C4-2B (cell line): ENCODE results near the gene HOXD3.

Experiments
- H3K27ac ChIP-seq: fragments of 450-650 bp; 2 replicates; pipeline ENCODE4 v1.5.1; 2017
- CTCF ChIP-seq: fragments of 450-650 bp; conservative IDR thresholded peaks from 2 replicates; pipeline ENCODE4 v1.5.1; 2017; ENCODE audit warnings: mild to moderate bottlenecking
- ZFX ChIP-seq: fragments of 450-650 bp; IDR thresholded peaks from 2 replicates; pipeline ENCODE4 v1.6.1; 2017

HOXD3 gene

GRCh38 chr2:176128172-176128981, 28.7 kb upstream of the HOXD3 start:
- TF ChIP-seq ZFX: no peak
- TF ChIP-seq CTCF: no peak
- H3K27ac ChIP-seq: no peak overlapping the region

- H3K27ac ChIP-seq: no peak within 1 kb of the TSS
Measured at GRCh38 chr2:176128982-176129796, 27.9 kb upstream of the HOXD3 start, which contains the start of gene HOXD8. Gene HOXD8 (plus strand): TSS chr2:176129705. CDS start chr2:176130367, 662 bp downstream.

GRCh38 chr2:176129813-176130146, 27.3 kb upstream of the HOXD3 start:
- TF ChIP-seq CTCF (no peak), ZFX (no peak)
- no peak overlapping the region for H3K27ac ChIP-seq

More at GRCh38 chr2:176128982-176129796, 27.9 kb upstream of the HOXD3 start, which contains the start of gene HOXD8:
- no peak for TF ChIP-seq ZFX
- TF ChIP-seq CTCF: no peak

GRCh38 chr2:176130147-176130956, 26.8 kb upstream of the HOXD3 start:
- no peak for TF ChIP-seq CTCF
- TF ChIP-seq ZFX: no peak
- H3K27ac ChIP-seq: no peak overlapping the region

GRCh38 chr2:176130957-176131847, 25.9 kb upstream of the HOXD3 start:
- no peak for TF ChIP-seq CTCF
- no peak for TF ChIP-seq ZFX
- no peak overlapping the region for H3K27ac ChIP-seq

GRCh38 chr2:176131848-176132158, 25.3 kb upstream of the HOXD3 start:
- no peak overlapping the region for H3K27ac ChIP-seq
- no peak for TF ChIP-seq CTCF
- no peak for TF ChIP-seq ZFX
